Activated naive CD4-positive, alpha-beta T cell treated with anti-CD3 and anti-CD28 coated beads, Interleukin-2, amount 10 ng/mL, durations not matched to agents 7 days and 5 days (primary cell): Measurements from ENCODE around the gene BCAS3.

Source experiments
- CTCF ChIA-PET: fragments of 350-600 bp; sonication (Branson Sonifier 250); formaldehyde crosslinking; loops from one replicate; lab custom pipeline; 2021; ENCODE audit warnings: antibody characterized with exemption; lab: Charles Lee
- DNase-seq: peaks from one replicate; pipeline ENCODE4 v3.0.0-alpha.2; 2020
- H3K27ac Mint-ChIP-seq: one replicate; pipeline ENCODE4 v1.8.0; 2021; ENCODE audit warnings: mild to moderate bottlenecking, moderate library complexity, mixed read lengths
- H3K27me3 Mint-ChIP-seq: one replicate; pipeline ENCODE4 v1.8.0; 2021; ENCODE audit warnings: mild to moderate bottlenecking, mixed read lengths
- H3K36me3 Mint-ChIP-seq: one replicate; pipeline ENCODE4 v1.8.0; 2021; ENCODE audit warnings: mixed read lengths
- H3K4me1 Mint-ChIP-seq: one replicate; pipeline ENCODE4 v1.8.0; 2021; ENCODE audit warnings: mixed read lengths
- H3K4me3 Mint-ChIP-seq: one replicate; pipeline ENCODE4 v1.8.0; 2021; ENCODE audit warnings: mild to moderate bottlenecking, moderate library complexity, mixed read lengths
- H3K9me3 Mint-ChIP-seq: one replicate; pipeline ENCODE4 v1.8.0; 2021; ENCODE audit warnings: mixed read lengths

BCAS3 gene

DNA sequence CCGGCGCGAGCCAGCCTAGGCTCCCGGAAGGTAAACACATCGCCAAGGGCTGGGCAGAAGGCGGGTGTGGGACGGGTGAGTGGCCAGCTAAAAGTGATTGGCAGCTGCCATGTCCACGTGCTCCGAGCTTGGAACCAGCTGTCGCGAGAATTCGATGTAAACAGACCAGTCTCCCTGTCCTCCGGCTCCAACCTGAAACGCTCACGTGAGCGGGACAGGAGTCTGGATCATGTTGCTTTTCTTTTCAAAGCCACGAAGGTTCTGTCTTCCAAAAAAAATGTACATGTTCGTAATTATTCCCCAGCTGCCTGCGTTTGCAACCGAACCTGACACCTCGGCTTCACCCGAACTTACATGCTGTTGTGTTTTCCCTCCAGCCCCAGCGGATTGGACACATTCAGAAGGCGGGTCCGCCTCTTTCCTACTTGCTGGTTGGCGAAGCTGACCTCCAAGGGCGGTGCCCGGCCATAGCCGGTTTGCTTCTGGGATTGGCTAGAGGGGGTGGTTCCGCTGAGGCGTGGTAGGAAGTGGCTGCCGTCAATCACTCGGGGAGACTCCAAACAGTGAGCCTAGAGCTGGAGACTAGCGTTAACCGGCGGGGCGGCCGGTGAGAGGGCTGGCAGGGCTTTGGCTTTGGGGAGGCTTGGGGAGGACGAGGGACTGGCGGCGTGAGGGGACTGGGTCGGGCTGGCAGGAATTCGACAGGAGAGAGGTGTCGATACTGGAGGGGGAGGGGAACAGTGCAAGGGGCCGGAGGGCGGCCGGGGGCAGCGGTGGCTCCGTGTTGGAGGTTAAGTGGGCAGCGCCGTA is at the start of gene BCAS3:
BCAS3 (plus strand) TSS at position 544 of the 810 bp plus-strand sequence.
- H3K4me3 Mint-ChIP-seq, result peak within 1 kb of the TSS; percentile 99
- CTCF ChIA-PET, result interaction anchor here (1.4 to 1.5 kb wide), 2 partner anchors 37 to 76 kb away, joined by 3 to 5 read pairs; no protein-coding TSS in a partner anchor
- peaks cover 23% of the 10 kb centered on the region for H3K4me1 Mint-ChIP-seq
- no peaks in the 10 kb centered on the region for H3K27me3 Mint-ChIP-seq
- no peaks in the 10 kb centered on the region for H3K36me3 Mint-ChIP-seq
- H3K27ac Mint-ChIP-seq, result peak within 1 kb of the TSS; percentile 93
- DNase-seq, result peak; percentile 99
- peaks cover 4% of the 10 kb centered on the region for H3K9me3 Mint-ChIP-seq

GRCh38 chr17:60628252-60628889 is 49.3 kb upstream of the BCAS3 start:
- H3K4me1 Mint-ChIP-seq, result peaks cover 5% of the 10 kb centered on the region
- peaks cover 9% of the 10 kb centered on the region for H3K36me3 Mint-ChIP-seq
- no peaks in the 10 kb centered on the region for H3K9me3 Mint-ChIP-seq
- CTCF ChIA-PET, result interaction anchor here (3.0 kb wide), 1 partner anchor 10 kb away, joined by 13 read pairs; no protein-coding TSS in a partner anchor
- no peak overlapping the region for H3K4me3 Mint-ChIP-seq
- no peak for DNase-seq
- H3K27me3 Mint-ChIP-seq, result no peaks in the 10 kb centered on the region
- no peak overlapping the region for H3K27ac Mint-ChIP-seq

GRCh38 chr17:60629120-60629519 is 48.5 kb upstream of the BCAS3 start:
- no peaks in the 10 kb centered on the region for H3K27me3 Mint-ChIP-seq
- H3K9me3 Mint-ChIP-seq, result no peaks in the 10 kb centered on the region
- DNase-seq, result no peak
- peaks cover 8% of the 10 kb centered on the region for H3K36me3 Mint-ChIP-seq
- CTCF ChIA-PET, result interaction anchor here (3.0 kb wide), 1 partner anchor 9 kb away, joined by 13 read pairs; no protein-coding TSS in a partner anchor
- peaks cover 5% of the 10 kb centered on the region for H3K4me1 Mint-ChIP-seq
- H3K4me3 Mint-ChIP-seq, result no peak overlapping the region
- no peak overlapping the region for H3K27ac Mint-ChIP-seq

GRCh38 chr17:60630352-60630751 is 47.3 kb upstream of the BCAS3 start:
- CTCF ChIA-PET, result interaction anchor here (0.5 to 3.0 kb wide), 2 partner anchors 8 to 1512 kb away, joined by 3 to 13 read pairs; no protein-coding TSS in a partner anchor
- H3K27ac Mint-ChIP-seq, result no peak overlapping the region
- no peaks in the 10 kb centered on the region for H3K9me3 Mint-ChIP-seq
- H3K4me1 Mint-ChIP-seq, result peaks cover 5% of the 10 kb centered on the region
- H3K4me3 Mint-ChIP-seq, result no peak overlapping the region
- peaks cover 8% of the 10 kb centered on the region for H3K36me3 Mint-ChIP-seq
- no peaks in the 10 kb centered on the region for H3K27me3 Mint-ChIP-seq
- no peak for DNase-seq

- CTCF ChIA-PET, result no interaction called here
- H3K4me1 Mint-ChIP-seq, result peaks cover 5% of the 10 kb centered on the region
Measured at GRCh38 chr17:60631119-60631518, 46.5 kb upstream of the BCAS3 start.

GRCh38 chr17:60637683-60638082 is 40.0 kb upstream of the BCAS3 start:
- CTCF ChIA-PET, result interaction anchor here (0.6 to 2.2 kb wide), 19 partner anchors 9 to 909 kb away, joined by 3 to 13 read pairs (median 3); no protein-coding TSS in a partner anchor
- Mint-ChIP-seq H3K36me3 (peaks cover 24% of the 10 kb centered on the region), H3K27me3 (no peaks in the 10 kb centered on the region), H3K9me3 (no peaks in the 10 kb centered on the region), H3K4me1 (no peaks in the 10 kb centered on the region), H3K27ac (no peak overlapping the region), H3K4me3 (no peak overlapping the region)
- DNase-seq, result no peak

More at GRCh38 chr17:60631119-60631518, 46.5 kb upstream of the BCAS3 start:
- DNase-seq, result no peak
- H3K36me3 Mint-ChIP-seq, result peaks cover 13% of the 10 kb centered on the region
- H3K9me3 Mint-ChIP-seq, result no peaks in the 10 kb centered on the region
- no peak overlapping the region for H3K4me3 Mint-ChIP-seq
- no peaks in the 10 kb centered on the region for H3K27me3 Mint-ChIP-seq
- H3K27ac Mint-ChIP-seq, result no peak overlapping the region

DNA sequence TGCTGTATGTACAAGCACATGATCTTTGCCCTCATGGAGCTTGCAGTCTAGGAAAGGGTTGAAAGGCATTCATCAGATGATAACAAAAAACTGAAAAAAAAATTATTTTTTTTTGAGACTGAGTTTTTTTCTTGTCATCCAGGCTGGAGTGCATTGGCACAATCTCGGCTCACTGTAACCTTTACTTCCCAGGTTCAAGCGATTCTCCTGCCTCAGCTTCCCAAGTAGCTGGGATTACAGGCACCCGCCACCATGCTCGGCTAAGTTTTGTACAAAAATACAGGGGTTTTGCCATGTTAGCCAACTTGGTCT is 38.7 kb upstream of the BCAS3 start:
- H3K27ac Mint-ChIP-seq, result no peak overlapping the region
- H3K27me3 Mint-ChIP-seq, result no peaks in the 10 kb centered on the region
- CTCF ChIA-PET, result interaction anchor here (0.7 to 2.2 kb wide), 10 partner anchors 10 to 198 kb away, joined by 3 to 13 read pairs (median 4); partner anchors contain the start of gene PPM1D
- no peak overlapping the region for H3K4me3 Mint-ChIP-seq
- H3K9me3 Mint-ChIP-seq, result no peaks in the 10 kb centered on the region
- H3K4me1 Mint-ChIP-seq, result no peaks in the 10 kb centered on the region
- DNase-seq, result no peak
- peaks cover 22% of the 10 kb centered on the region for H3K36me3 Mint-ChIP-seq

- Mint-ChIP-seq H3K4me1 (no peaks in the 10 kb centered on the region), H3K9me3 (no peaks in the 10 kb centered on the region), H3K4me3 (no peak overlapping the region), H3K27ac (no peak overlapping the region), H3K27me3 (no peaks in the 10 kb centered on the region), H3K36me3 (peaks cover 22% of the 10 kb centered on the region)
- DNase-seq, result no peak
- CTCF ChIA-PET, result interaction anchor here (0.7 to 1.8 kb wide), 7 partner anchors 15 to 605 kb away, joined by 3 to 6 read pairs (median 3); partner anchors contain the start of genes BCAS3 and PPM1D
Measured at GRCh38 chr17:60640503-60640902, 37.1 kb upstream of the BCAS3 start.

GRCh38 chr17:60641126-60641525 is 36.5 kb upstream of the BCAS3 start:
- Mint-ChIP-seq H3K27ac (no peak overlapping the region), H3K36me3 (peaks cover 17% of the 10 kb centered on the region), H3K4me3 (no peak overlapping the region), H3K9me3 (no peaks in the 10 kb centered on the region), H3K4me1 (peaks cover 1% of the 10 kb centered on the region), H3K27me3 (no peaks in the 10 kb centered on the region)
- CTCF ChIA-PET, result interaction anchor here (1.1 to 1.8 kb wide), 3 partner anchors 36 to 64 kb away, joined by 3 to 6 read pairs (median 4); partner anchors contain the start of genes BCAS3 and PPM1D
- no peak for DNase-seq

DNA sequence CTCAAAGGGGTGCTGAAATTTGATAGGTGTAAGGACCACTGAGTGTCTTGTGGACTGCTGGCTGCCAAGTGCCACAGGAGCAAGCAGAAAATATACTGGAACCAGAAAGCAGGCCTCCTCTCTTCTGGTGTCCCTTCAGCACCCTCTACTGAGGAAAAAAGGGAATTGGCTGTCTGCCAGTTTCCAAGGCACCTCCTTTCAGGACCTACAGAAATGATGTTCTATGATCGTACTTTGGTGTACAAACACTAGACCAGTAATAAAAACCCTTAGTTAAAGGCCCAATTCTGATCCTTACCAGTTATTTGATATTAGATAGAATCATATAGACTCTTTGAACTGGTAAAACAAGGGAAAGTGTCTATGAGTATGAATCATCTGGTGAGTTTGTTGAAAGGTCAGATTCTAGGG is 35.8 kb upstream of the BCAS3 start:
- Mint-ChIP-seq H3K4me3 (no peak overlapping the region), H3K4me1 (peaks cover 2% of the 10 kb centered on the region), H3K27ac (peak overlapping the region; percentile 17), H3K9me3 (no peaks in the 10 kb centered on the region), H3K27me3 (no peaks in the 10 kb centered on the region), H3K36me3 (peaks cover 13% of the 10 kb centered on the region)
- peak; percentile 62 for DNase-seq
- CTCF ChIA-PET, result interaction anchor here (1.8 kb wide), 1 partner anchor 65 kb away, joined by 6 read pairs; no protein-coding TSS in a partner anchor

- Mint-ChIP-seq H3K4me1 (peaks cover 4% of the 10 kb centered on the region), H3K9me3 (no peaks in the 10 kb centered on the region), H3K27ac (no peak overlapping the region), H3K27me3 (no peaks in the 10 kb centered on the region), H3K4me3 (no peak overlapping the region), H3K36me3 (peaks cover 22% of the 10 kb centered on the region)
- CTCF ChIA-PET, result no interaction called here
- DNase-seq, result no peak
Measured at GRCh38 chr17:60645918-60646523, 31.6 kb upstream of the BCAS3 start.

GRCh38 chr17:60646701-60647100 is 30.9 kb upstream of the BCAS3 start:
- CTCF ChIA-PET, result no interaction called here
- DNase-seq, result no peak
- H3K4me3 Mint-ChIP-seq, result no peak overlapping the region
- H3K27me3 Mint-ChIP-seq, result no peaks in the 10 kb centered on the region
- peaks cover 7% of the 10 kb centered on the region for H3K4me1 Mint-ChIP-seq
- H3K27ac Mint-ChIP-seq, result no peak overlapping the region
- H3K36me3 Mint-ChIP-seq, result peaks cover 26% of the 10 kb centered on the region
- no peaks in the 10 kb centered on the region for H3K9me3 Mint-ChIP-seq

DNA sequence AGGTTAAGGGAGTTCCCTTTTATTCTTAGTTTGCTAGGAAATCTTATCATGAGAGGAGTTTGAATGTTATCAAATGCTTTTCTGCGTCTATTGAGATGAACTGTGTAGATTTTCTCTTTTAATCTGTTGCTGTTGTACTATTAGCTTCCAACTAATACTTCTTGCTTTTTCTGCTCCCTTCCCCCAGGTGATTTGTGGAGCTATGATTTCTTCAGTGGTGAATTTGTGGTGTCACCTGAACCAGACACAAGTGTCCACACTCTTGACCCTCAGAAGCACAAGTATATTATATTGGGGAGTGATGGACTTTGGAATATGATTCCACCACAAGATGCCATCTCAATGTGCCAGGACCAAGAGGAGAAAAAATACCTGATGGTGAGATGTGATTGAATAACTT is 29.9 kb upstream of the BCAS3 start:
- no peak overlapping the region for H3K4me3 Mint-ChIP-seq
- no peaks in the 10 kb centered on the region for H3K27me3 Mint-ChIP-seq
- peaks cover 28% of the 10 kb centered on the region for H3K36me3 Mint-ChIP-seq
- DNase-seq, result no peak
- no peaks in the 10 kb centered on the region for H3K9me3 Mint-ChIP-seq
- H3K4me1 Mint-ChIP-seq, result peaks cover 13% of the 10 kb centered on the region
- CTCF ChIA-PET, result no interaction called here
- no peak overlapping the region for H3K27ac Mint-ChIP-seq
